Activated CD4-positive, alpha-beta T cell treated with anti-CD3 and anti-CD28 coated beads, Interleukin-2, amount 50 U/mL, for 24 hours (primary cell): Measurements from ENCODE around the gene NUP210L.

Source experiments
- DNase-seq, 2 donors: peaks; one replicate each; pipeline ENCODE4 v3.0.0-alpha.2; 2020; ENCODE audit warnings: low read depth in 1 of 2, low spot score in 1 of 2

NUP210L gene

GRCh38 chr1:154154534-154155191 is at the start of gene NUP210L:
NUP210L (minus strand) TSS chr1:154155073.
- DNase-seq = no peak

- DNase-seq = no peak
Measured at GRCh38 chr1:154199563-154199879, 44.6 kb upstream of the NUP210L start.

GRCh38 chr1:154198756-154199562 is 44.1 kb upstream of the NUP210L start:
- peak in 1 of 2 donors; percentile 32 for DNase-seq

GRCh38 chr1:154193821-154194220 is 38.9 kb upstream of the NUP210L start:
- DNase-seq = no peak

GRCh38 chr1:154192476-154192875 is 37.6 kb upstream of the NUP210L start:
- no peak for DNase-seq

GRCh38 chr1:154191990-154192461 is 37.2 kb upstream of the NUP210L start, which contains the start of gene TPM3:
TPM3 (minus strand) TSS chr1:154192100; CDS start chr1:154192018, 82 bp downstream.
- no peak for DNase-seq

- DNase-seq = no peak
Measured at GRCh38 chr1:154190550-154190949, 35.7 kb upstream of the NUP210L start.

GRCh38 chr1:154186852-154187501 is 32.1 kb upstream of the NUP210L start:
- no peak for DNase-seq

- DNase-seq = peak; percentile 30 to 53
Measured at GRCh38 chr1:154186177-154186576, 31.3 kb upstream of the NUP210L start.

GRCh38 chr1:154183046-154183915 is 28.4 kb upstream of the NUP210L start:
- DNase-seq = peak; percentile 92 to 94

- DNase-seq = peak; percentile 49 to 75
Measured at GRCh38 chr1:154182344-154183045, 27.6 kb upstream of the NUP210L start.

- DNase-seq = no peak
Measured at GRCh38 chr1:154181944-154182343, 27.1 kb upstream of the NUP210L start.

- no peak for DNase-seq
Measured at GRCh38 chr1:154179946-154180687, 25.2 kb upstream of the NUP210L start.

- no peak for DNase-seq
Measured at GRCh38 chr1:154178911-154179811, 24.3 kb upstream of the NUP210L start.

- DNase-seq = no peak
Measured at GRCh38 chr1:154178013-154178412, 23.1 kb upstream of the NUP210L start.

- DNase-seq = no peak
Measured at GRCh38 chr1:154176337-154176736, 21.5 kb upstream of the NUP210L start.

GRCh38 chr1:154174654-154175053 is 19.8 kb upstream of the NUP210L start:
- DNase-seq = no peak

GRCh38 chr1:154171880-154172279 is 17.0 kb upstream of the NUP210L start:
- DNase-seq = no peak

GRCh38 chr1:154171223-154171583 is 16.3 kb upstream of the NUP210L start:
- no peak for DNase-seq
